ENCODE results near the gene SNAPC4.
A peak's percentile ranks its signal among the peaks of the same experiment; 100 is the strongest.
"Not testable (repeated sequence)": the region's sequence is repeated elsewhere in the genome, so short reads cannot be mapped to it uniquely, and the experiment has no call there.

SNAPC4 gene

DNA sequence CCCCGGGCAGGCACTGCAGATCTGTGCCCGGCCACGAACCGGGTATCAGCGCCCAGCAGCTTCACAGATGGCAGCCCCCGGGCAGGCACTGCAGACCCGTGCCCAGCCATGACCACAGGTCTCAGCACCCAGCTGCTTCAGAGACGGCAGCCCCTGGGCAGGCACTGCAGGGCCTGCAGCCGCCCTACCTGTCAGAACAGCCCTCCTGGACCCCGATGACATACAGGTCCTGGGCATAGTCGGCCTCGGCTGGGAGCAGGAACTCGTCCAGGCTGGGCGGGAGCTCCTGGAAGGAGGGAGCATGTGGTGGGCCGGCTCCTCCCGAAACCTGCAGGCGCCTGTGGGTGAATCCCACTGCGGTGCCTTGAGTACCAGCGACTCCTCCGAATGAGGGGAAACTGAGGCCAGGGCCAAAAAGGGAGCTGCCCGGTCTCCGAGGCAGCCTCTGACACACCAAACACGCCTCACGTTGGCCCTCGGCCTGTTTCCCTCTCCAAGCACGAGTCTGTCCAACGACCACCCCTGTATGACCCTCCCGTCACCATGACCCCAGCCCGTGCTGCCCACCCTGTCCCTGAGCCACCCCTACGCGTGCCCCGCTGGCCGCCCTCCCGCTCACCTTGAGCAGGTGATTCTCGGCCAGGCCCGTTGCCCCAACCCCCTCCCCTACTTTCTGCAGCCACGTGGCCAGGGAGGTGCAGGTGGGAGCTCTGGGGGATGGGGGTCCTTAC, 34.0 kb upstream of the SNAPC4 start:
- no peak for DNase-seq

DNA sequence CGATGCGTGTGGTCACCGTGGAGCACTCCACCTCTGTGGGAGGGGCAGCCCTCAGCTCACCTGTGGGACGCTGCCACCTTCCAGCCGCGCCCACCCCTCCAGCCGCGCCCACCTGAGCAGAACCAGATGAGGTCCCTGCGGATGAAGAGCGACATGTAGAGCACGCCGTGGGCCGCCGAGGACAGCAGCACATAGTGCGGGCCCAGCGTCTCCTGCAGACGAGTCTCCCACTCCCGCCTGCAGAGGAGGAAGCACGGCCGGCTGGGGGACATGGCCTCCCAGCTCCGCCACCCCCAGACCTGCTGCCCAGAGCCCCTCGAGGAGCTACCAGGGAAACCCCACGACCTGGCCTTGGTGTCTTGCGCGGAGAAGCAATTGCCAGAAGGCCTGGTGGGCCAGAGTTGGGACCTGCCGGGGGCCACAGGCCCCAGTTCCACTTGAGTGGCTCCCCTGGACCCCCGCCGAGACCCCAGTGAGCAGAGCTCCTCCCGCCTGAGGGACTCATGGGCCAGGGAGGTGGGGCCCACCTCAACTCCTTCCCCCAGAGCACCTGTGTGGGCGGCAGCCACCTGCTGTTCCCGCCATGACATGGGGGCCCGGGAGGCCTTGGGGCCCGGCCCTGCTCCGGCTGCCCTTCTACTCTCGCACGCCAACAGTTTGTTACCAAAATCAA, 33.2 kb upstream of the SNAPC4 start:
- DNase-seq, result no peak

DNA sequence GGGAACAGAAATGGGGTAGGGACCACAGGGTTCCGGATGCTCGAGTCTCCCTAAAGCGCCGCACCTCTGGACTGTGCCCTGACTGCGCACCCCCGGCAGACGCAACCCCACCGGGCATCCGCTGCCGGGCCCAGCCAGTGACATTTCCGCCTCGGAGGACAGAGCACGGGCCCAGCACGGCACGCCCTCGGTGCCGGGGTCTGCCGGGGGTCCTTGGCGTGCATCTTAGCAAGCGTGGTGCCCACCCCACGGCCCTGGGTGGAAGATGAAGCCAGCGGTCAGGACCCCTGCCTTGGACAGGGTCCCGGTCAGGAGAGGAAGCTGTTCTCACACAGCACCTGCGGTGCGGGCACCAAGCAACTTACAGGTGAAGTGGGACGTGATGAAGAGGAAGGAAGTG, 32.6 kb upstream of the SNAPC4 start:
- DNase-seq, result no peak

DNA sequence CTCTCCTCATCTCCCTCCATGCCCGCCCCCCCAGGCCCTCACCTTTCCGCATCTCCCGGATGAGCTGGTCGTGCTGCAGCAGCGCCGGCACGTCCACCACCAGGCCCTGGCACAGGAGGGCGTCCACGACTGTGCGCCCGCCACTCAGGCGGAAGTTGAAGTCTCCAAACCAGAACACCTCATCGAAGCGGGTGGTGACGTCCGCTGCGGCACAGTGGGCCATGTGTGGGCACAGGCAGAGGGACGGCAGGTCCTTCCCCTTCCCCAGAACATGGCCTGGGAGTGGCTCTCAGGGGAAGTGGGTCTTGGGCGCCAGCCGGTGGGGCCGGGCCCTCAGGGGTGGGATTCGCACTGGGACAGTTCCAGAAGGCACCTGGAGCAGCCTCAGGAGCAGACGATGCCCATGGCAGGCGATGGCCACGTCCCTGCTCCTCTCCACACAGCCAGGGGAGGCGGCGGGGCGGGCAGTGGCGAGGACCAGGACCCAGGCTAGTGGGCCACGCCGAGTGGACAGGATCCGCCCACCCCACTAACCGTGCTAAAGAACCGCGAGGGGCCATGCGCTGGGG, 31.9 kb upstream of the SNAPC4 start:
- DNase-seq, result no peak

DNA sequence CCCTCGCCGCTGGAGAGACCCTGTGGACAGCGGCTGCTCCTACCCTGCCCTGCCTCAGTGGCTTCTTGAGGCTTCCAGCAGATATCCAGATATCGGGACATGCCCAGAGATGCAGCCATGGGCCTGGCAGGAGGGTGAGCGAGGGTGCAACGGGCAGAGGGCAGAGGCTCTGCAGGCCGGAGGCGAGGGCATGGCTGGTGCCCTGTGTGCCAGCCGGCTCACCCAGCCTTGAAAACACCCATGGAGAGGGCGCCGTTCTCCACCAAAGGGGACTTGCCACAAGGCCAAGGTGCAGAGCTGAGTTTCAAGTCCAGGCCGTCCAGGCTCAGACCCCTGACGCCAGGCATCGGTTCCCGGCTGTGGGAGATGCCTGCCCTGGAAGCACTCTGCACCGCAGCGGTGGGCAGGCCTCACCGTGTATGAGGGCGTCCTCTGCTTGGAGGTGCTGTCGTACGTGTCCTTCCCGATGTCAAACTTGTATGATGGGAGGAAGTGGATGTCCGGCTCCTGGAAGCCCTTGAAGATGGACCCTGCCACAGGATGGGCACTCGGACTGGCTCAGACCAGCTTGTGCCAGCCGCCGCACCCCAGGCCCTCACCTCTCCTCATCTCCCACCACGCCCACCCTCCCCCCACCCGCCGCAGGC, 30.7 kb upstream of the SNAPC4 start:
- no peak for DNase-seq

- no peak for DNase-seq
Measured at GRCh38 chr9:136429683-136430491, 29.9 kb upstream of the SNAPC4 start.

DNA sequence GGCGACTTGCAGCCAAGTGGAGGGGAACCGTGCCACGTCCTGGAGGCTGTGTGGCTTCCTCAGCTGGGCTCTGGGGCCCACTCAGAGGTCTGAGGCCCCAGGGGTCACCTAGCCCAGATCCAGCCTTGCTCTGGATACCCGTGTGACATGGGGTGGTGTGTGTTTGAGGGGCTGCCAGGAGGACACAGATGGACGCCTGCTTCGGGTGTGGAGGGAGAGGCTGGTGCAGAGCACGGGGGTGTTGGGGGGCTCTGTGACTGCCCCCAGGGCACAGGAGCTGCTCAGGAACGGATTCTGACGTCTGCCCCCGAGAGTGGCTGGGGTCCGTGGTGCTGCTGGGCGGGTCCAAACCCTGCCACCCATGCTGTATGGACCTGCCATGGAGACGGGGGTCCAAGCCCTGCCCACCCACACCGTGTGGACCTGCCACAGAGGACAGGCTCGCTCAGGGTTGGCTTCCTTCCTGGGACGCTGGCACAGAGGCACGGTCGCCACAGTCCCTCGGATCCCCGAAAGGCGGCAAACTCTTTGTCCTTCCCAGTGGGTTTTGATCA, 29.2 kb upstream of the SNAPC4 start:
- DNase-seq, result no peak

DNA sequence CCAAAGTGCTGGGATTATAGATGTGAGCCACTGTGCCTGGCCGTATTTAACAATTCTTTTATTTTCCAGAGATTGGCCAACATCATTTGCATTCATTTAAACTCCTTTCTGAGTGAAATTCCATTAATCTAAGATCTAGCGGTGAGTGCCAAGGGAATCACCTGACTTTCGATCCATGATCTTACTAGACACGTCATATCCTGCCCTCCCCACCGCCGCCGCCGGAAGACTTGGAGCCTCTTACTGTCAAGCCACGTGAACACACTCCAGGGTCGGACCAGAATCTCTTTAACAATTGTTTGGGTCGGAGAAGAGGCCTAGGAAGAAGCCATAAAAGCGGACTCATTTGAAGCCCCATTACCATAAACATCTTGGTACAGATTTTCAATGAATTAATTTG, 26.8 kb upstream of the SNAPC4 start:
- DNase-seq, result no peak

DNA sequence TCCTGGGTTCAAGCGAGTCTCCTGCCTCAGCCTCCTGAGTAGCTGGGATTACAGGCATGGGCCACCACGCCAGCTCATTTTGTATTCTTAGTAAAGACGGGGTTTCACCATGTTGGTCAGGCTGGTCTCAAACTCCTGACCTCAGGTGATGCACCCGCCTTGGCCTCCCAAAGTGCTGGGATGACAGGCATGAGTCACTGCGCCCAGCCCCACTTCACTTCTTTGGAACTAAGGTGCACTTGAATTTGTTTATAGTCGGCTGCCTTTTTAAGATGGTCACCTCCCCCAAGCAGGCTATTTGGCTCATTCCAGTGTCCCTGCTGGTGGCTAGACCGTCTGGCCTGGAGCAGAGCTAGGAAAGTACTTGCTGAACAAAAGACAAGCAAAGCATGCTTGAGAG, 25.4 kb upstream of the SNAPC4 start:
- not testable (repeated sequence) for DNase-seq

- DNase-seq, result no peak
Measured at GRCh38 chr9:136424750-136425362, 24.9 kb upstream of the SNAPC4 start.

DNA sequence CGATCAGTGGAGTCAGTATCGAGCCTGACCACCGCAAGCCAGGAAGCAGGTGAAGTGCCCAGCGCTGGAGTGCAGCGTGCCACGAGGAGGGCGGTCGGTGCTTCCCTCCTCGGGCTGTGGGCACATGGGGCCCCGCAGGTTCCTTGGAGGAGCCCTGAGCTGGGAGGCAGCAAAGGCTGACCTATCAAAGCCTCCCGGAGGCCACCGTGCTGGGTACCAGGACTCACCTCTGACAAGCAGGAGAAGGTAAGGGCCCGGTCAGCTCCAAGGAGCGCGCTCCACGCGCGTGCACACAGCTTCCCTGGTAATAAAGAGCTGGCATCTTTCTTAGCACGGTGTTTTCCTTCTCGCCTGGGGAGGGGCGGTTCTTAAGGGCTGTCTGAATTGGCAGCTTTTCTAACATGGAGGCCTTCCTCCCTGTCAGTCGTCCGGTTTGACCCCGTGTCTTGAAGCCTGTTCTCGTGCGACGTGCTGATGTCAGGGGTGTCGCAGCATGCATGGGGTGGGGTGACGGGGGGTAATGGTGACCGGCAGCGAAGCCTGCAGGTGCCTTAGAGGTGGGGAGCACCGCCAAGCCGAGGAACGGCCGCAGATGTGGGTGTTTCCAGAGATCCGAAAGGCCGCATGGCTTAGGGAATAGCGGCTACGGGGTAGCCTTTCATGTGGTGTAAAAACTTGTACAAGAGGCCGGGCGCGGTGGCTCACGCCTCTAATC, 23.6 kb upstream of the SNAPC4 start:
- DNase-seq, result no peak

DNA sequence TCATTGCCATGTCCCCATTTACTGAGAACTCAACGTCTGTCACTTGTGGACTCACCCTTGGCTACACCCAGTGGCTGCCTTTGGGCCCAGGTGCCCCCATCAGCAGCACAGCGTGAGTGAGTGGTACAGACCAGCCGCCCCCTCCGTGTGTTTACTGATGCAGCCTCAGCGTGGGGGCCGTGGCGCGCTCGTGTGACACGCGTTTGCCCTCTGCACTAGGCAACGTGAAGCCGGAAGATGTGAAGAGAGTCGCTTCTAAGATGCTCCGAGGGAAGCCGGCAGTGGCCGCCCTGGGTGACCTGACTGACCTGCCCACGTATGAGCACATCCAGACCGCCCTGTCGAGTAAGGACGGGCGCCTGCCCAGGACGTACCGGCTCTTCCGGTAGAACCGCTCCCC, 22.9 kb upstream of the SNAPC4 start:
- no peak for DNase-seq

GRCh38 chr9:136421791-136422190, 21.8 kb upstream of the SNAPC4 start:
- DNase-seq, result no peak

GRCh38 chr9:136419092-136419420, 19.1 kb upstream of the SNAPC4 start:
- no peak for DNase-seq

DNA sequence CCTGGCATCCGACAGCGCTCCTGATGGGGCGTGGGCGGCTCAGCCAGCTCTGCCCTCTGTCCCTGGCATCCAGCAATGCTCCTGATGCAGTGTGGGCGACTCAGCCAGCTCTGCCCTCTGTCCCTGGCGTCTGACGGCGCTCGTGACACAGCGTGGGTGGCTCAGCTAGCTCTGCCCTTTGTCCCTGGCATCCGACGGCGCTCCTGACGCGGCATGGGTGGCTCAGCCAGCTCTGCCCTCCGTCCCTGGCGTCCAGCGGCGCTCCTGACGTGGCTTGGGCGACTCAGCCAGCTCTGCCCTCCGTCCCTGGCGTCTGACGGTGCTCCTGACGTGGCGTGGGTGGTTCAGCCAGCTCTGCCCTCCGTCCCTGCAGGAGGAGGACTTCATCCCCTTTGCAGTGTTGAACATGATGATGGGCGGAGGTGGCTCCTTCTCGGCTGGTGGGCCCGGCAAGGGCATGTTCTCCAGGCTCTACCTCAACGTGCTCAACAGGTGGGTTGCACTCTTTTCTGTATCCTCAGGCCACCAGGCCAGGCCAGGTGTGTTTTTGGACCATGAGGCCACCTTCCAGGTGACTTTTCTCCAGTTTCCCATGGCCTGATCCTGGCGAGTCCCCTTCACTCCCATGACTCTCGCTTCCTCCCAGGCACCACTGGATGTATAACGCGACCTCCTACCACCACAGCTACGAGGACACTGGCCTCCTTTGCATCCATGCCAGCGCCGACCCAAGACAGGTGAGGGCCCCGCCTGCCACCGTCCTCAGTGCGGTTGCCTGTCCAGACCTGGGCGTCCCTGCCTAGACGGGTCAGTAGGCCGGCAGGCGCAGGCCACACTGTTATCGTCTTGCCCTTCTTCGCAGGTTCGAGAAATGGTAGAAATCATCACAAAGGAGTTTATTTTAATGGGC, 18.5 kb upstream of the SNAPC4 start:
- no peak for DNase-seq

DNA sequence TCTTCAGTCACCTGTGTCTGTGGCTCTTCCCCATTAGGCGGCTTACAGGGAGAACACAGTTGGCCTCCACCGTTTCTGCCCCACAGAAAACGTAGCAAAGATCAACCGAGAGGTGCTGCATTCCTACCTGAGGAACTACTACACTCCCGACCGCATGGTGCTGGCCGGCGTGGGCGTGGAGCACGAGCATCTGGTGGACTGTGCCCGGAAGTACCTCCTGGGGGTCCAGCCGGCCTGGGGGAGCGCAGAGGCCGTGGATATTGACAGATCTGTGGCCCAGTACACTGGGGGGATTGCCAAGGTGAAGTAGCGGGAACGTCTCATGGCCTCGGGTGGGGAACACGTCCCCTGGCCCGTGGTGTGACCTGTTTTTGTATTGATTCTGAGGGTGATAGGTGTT, 16.9 kb upstream of the SNAPC4 start:
- no peak for DNase-seq

GRCh38 chr9:136416427-136416826, 16.5 kb upstream of the SNAPC4 start:
- no peak for DNase-seq

GRCh38 chr9:136412962-136413361, 13.0 kb upstream of the SNAPC4 start:
- DNase-seq, result no peak

GRCh38 chr9:136411378-136411777, 11.4 kb upstream of the SNAPC4 start:
- no peak for DNase-seq

DNA sequence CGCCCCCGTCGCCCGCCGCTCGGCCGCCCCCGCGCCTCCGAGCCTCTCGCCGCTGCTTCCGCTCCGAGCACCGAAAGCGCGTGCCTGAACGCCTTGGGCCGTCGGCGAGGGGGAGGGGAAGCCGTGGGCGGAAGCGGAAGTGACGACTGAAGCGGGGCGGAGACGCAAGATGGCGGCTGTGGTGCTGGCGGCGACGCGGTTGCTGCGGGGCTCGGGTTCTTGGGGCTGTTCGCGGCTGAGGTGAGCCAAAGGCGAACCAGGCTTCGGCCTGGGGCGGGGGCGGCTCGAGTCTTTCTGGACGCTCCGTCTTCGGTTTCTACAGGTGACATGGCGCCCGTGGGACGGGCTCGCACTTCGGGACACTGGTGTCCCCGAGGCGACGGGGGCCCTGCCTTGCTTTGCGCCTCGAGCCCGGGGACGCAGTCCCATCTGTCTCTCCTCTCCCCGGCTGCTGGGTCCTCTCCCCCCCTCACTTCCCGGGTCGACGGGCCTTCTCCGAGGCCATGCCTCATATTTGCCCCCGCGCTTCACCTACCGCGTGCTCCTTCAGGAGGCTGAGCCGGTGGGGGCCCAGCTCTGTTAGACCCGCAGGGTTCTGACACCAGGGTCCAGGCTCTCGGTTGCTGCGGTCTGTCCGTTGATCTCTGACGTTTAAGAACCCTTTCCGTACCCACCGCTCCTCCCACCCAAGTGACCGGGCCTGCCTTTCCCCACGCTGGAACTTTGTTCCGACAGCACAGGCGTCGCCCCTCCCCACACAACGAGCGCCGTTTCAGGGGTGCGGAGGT, 10.7 kb upstream of the SNAPC4 start, which contains the start of the genes ENTR1 and PMPCA:
TSS of gene ENTR1 (minus strand) at position 115 of the 788 bp plus-strand sequence. CDS start 217 bp downstream, outside the sequence.
TSS of gene PMPCA (plus strand) at position 159 of the 788 bp plus-strand sequence. CDS start at position 170, 11 bp downstream.
- DNase-seq, result peak in 1 of 2 experiments; percentile 90

Measured in NCI-H526 (cell line).